Uterus (tissue), 4 donors: ENCODE results near the gene GLIS2. TPM values are rescaled to one million over a fixed set of nuclear protein-coding genes. Genes with fewer than 3 reads are reported as not detected.

Experiments used
- DNase-seq, 2 donors: peaks; one replicate each; pipeline ENCODE4 v3.0.0-alpha.2; 2019 to 2020
- H3K27ac ChIP-seq, 2 donors: fragments of 200-600 bp; sonication (generic); 1 replicate in 1 of 2; 2 replicates in 1 of 2; pipeline ENCODE4 v1.5.1; 2016 to 2018
- H3K27me3 ChIP-seq, 2 donors: fragments of 200-600 bp; sonication (generic); one replicate each; pipeline ENCODE4 v1.5.1; 2018 to 2019; ENCODE audit warnings: control low read depth in 1 of 2
- H3K36me3 ChIP-seq, 2 donors: fragments of 200-600 bp; sonication (generic); one replicate each; pipeline ENCODE4 v1.5.1; 2019; ENCODE audit warnings: control low read depth in 1 of 2
- H3K4me1 ChIP-seq, 2 donors: fragments of 200-600 bp; sonication (generic); one replicate each; pipeline ENCODE4 v1.5.1; 2018 to 2019; ENCODE audit warnings: control low read depth in 1 of 2
- H3K4me3 ChIP-seq, 2 donors: fragments of 200-600 bp; sonication (generic); 1 replicate in 1 of 2; 2 replicates in 1 of 2; pipeline ENCODE4 v1.5.1; 2018 to 2019; ENCODE audit warnings: mild to moderate bottlenecking in 1 of 2
- H3K9me3 ChIP-seq, 2 donors: fragments of 200-600 bp; sonication (generic); one replicate each; pipeline ENCODE4 v1.5.1; 2019; ENCODE audit warnings: control low read depth in 1 of 2
- POLR2A ChIP-seq, 2 donors: fragments of 450-650 bp; IDR thresholded peaks; one replicate each; pipeline ENCODE4 v1.6.1; 2016; ENCODE audit warnings: antibody characterized with exemption in 2 of 2, mild to moderate bottlenecking in 1 of 2, moderate library complexity in 1 of 2
- intact Hi-C: fragments of 100-400 bp; cut with DNase I; formaldehyde crosslinking; loops from one replicate; pipeline ENCODE4 v1.15.1; 2023; ENCODE audit warnings: low total_unique reads
- total RNA-seq, 4 donors: library from RNA; depleted of rRNA in 3 of 4; stranded (reverse); fragments of >200 nt in 3 of 4; gene quantifications; one replicate each; pipeline versions ENCODE4 v1.1.0 to v1.2.4, GENCODE V29; 2014 to 2023
- TF ChIP-seq, protein P1 (sequence below), 4 experiments: fragments of 200-600 bp in 2 of 4; fragments of 450-650 bp in 2 of 4; sonication (generic) in 2 of 4; IDR thresholded peaks; one replicate each; pipeline ENCODE4 v1.5.1; 2016 to 2019; ENCODE audit warnings: antibody characterized with exemption in 4 of 4, mild to moderate bottlenecking in 2 of 4, moderate library complexity in 1 of 4
- donor health status: DM: yes; HTN: yes; CAD: no.

The GLIS2 gene
- total RNA-seq, 4 donors from 2014 or later: 2.9 to 55.8 (median 5.1) TPM

DNA sequence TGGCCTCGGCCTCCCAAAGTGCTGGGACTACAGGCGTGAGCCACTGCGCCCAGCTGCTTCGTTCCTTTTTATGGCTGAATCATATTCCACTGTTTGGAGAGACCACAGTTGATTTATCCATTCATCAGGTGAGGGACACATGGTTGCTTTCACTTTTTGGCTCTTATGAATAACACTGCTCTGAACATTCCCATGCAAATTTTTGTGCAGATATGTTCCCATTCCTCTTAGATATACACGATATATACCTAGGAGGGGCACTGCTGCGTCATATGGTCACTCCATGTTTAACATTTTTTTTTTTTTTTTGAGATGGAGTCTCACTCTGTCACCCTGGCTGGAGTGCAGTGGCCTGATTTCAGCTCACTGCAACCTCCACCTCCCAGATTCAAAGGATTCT, 13.9 kb upstream of the GLIS2 start:
- H3K4me3 ChIP-seq: no peak overlapping the region
- H3K9me3 ChIP-seq: no peaks in the 10 kb centered on the region
- intact Hi-C loops: no loop called here
- H3K36me3 ChIP-seq: no peaks in the 10 kb centered on the region
- no peak overlapping the region for H3K27ac ChIP-seq
- no peaks in the 10 kb centered on the region for H3K27me3 ChIP-seq
- TF ChIP-seq, protein P1, sequence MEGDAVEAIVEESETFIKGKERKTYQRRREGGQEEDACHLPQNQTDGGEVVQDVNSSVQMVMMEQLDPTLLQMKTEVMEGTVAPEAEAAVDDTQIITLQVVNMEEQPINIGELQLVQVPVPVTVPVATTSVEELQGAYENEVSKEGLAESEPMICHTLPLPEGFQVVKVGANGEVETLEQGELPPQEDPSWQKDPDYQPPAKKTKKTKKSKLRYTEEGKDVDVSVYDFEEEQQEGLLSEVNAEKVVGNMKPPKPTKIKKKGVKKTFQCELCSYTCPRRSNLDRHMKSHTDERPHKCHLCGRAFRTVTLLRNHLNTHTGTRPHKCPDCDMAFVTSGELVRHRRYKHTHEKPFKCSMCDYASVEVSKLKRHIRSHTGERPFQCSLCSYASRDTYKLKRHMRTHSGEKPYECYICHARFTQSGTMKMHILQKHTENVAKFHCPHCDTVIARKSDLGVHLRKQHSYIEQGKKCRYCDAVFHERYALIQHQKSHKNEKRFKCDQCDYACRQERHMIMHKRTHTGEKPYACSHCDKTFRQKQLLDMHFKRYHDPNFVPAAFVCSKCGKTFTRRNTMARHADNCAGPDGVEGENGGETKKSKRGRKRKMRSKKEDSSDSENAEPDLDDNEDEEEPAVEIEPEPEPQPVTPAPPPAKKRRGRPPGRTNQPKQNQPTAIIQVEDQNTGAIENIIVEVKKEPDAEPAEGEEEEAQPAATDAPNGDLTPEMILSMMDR (IDR thresholded peaks at IDR 0.05): no peak
- no peak for TF ChIP-seq POLR2A (IDR thresholded peaks at IDR 0.05)
- DNase-seq: no peak
- H3K4me1 ChIP-seq: no peaks in the 10 kb centered on the region

DNA sequence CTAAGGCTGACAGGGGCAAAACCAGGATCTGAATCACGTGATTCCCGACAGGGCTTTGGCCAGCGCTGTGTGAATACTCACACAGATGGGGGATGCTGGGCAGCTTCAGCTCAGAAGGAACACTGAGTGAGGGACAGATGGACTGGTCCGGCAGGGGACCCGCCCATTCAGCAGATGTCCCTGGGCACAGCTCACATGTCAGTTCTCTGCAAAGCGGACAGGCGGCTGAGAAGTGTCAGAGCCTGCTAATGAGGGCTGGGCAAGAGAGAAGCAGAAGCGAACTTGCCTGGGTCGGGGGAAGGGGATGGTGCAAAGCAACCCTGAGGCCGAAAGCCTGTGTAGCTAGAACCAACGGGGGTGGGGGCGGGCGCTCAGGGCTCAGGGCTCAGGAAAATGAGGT, 11.9 kb upstream of the GLIS2 start:
- Histone ChIP-seq H3K9me3 (no peaks in the 10 kb centered on the region), H3K4me3 (no peak overlapping the region), H3K36me3 (no peaks in the 10 kb centered on the region), H3K4me1 (no peaks in the 10 kb centered on the region), H3K27me3 (no peaks in the 10 kb centered on the region), H3K27ac (no peak overlapping the region)
- intact Hi-C loops: no loop called here
- TF ChIP-seq POLR2A (IDR thresholded peaks at IDR 0.05): no peak
- TF ChIP-seq, protein P1 (IDR thresholded peaks at IDR 0.05): no peak
- no peak for DNase-seq

DNA sequence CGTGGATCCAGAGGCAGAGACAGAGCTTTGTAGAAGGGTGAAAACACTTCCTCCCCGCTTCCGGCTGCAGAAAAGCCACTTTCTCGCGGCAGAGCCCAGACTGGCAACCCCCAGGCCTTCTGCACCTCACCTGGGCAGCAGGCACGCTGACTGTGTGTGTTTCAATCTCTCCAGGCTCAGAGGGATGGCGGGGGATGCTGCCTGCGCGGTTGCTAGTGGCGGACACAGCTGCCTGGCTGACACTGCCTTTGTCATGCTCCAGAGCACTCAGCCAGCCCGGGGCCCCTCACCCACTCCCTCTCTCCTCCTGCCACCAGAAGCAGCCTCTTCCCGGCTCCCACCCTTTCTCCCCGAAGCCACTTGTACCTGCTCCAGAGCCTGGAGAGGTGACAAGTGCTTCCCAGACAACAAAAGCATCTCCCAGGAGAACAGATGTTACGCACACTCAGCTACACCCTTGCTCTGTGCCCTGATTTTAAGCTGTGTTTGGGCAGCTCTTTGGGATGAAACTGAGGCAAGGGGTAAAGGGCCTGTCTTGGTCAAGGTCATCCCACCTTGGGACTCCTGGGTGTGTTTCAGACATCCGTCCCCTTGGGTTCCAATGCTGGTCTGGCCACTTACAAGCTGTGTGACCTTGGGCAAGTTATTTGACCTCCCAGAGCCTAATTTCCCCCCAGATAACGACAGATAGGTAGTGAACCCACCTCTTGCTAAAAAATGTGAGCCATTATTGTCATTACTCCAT, 9.2 kb upstream of the GLIS2 start:
- no peaks in the 10 kb centered on the region for H3K27me3 ChIP-seq
- H3K4me1 ChIP-seq: no peaks in the 10 kb centered on the region
- H3K4me3 ChIP-seq: peak overlapping the region in 1 of 2 donors; percentile 46
- no peak for TF ChIP-seq POLR2A (IDR thresholded peaks at IDR 0.05)
- TF ChIP-seq, protein P1 (IDR thresholded peaks at IDR 0.05): no peak
- DNase-seq: peak in 1 of 2 donors; percentile 35
- no peaks in the 10 kb centered on the region for H3K36me3 ChIP-seq
- intact Hi-C loops: no loop called here
- H3K9me3 ChIP-seq: no peaks in the 10 kb centered on the region
- peak overlapping the region; percentile 75 to 83 for H3K27ac ChIP-seq

DNA sequence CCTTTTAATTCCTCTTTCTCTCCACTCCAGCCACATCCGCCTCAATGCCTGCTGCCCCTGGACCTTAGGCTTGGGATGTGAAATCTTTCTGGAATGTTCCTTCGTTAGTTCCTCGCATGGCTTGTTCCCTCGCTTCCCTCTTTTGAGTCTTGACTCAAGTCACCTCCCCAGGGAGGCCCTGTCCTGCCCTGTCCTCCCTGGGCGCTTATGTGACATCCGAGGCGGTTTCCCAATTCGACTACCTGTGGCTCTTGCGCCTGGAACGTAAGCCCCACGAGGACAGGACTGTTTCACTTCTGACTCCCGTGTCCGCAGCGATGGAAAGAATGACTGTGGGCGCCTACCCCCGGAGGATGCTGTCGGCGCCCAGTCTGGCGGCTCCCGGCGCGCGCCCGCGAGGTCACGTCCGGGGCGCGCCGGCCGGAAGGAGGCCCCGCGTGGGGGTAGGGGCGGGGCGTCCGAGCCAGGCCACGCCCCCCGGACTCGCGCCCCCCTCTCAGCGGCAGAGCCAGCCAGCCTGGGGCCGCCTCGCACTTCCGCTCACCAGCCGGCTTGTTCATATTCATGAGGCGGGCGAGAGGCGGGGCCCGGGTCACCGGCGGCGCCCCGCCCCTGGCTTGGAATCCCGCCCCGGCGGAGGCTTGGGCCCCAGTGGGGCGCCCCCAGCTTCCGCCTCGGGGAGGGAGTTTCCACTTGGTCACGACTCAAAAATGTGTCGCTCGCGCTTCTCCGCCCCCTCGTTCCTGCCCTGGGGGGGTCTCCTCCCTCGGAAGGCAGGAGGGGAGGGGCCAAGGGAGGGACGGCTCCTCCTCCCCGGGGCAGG, 8.4 kb upstream of the GLIS2 start:
- no peaks in the 10 kb centered on the region for H3K9me3 ChIP-seq
- TF ChIP-seq POLR2A (IDR thresholded peaks at IDR 0.05): peak in 1 of 2 donors; percentile 45
- TF ChIP-seq, protein P1 (IDR thresholded peaks at IDR 0.05): peak in 1 of 4 experiments; percentile 5
- H3K4me3 ChIP-seq: peak overlapping the region; percentile 25 to 46
- no peaks in the 10 kb centered on the region for H3K36me3 ChIP-seq
- H3K4me1 ChIP-seq: no peaks in the 10 kb centered on the region
- H3K27ac ChIP-seq: peak overlapping the region; percentile 75 to 83
- intact Hi-C loops: no loop called here
- H3K27me3 ChIP-seq: no peaks in the 10 kb centered on the region
- DNase-seq: peak; percentile 91 to 97
